Keratinocyte (primary cell): ENCODE results near the gene TNS1. TPM values are rescaled to one million over a fixed set of nuclear protein-coding genes. Genes with fewer than 3 reads are reported as not detected.

Experiments used
- DNase-seq: peaks from one replicate; pipeline ENCODE4 v3.0.0-alpha.2; 2011; ENCODE audit warnings: low read depth, missing footprints, low spot score
- FAIRE-seq: peaks from 2 replicates; lab custom pipeline; 2011; peaks lifted over from hg19 to GRCh38; lab: Jason Lieb, UNC
- H2AFZ ChIP-seq: 2 replicates; pipeline ENCODE4 v1.6.0; 2012; ENCODE audit warnings: low read length, control low read depth, inconsistent platforms; ENCODE audit not compliant: control insufficient read depth
- H3K27ac ChIP-seq: 2 replicates; pipeline ENCODE4 v1.5.1; 2011; ENCODE audit warnings: low read length; ENCODE audit not compliant: control insufficient read depth, insufficient read depth
- H3K27me3 ChIP-seq: 3 replicates; pipeline ENCODE4 v1.6.0; 2011; ENCODE audit warnings: low read length; ENCODE audit not compliant: control insufficient read depth, insufficient read depth; ENCODE audit errors: extremely low read depth
- H3K36me3 ChIP-seq, 2 experiments: 2 replicates in 1 of 2; 3 replicates in 1 of 2; pipeline ENCODE4 v1.5.1; 2011; ENCODE audit warnings: low read length in 2 of 2, mild to moderate bottlenecking in 1 of 2; ENCODE audit not compliant: control insufficient read depth in 2 of 2, insufficient read depth in 2 of 2; ENCODE audit errors: extremely low read depth in 1 of 2
- H3K4me1 ChIP-seq: 3 replicates; pipeline ENCODE4 v1.5.1; 2011; ENCODE audit warnings: low read length; ENCODE audit not compliant: control insufficient read depth, insufficient read depth; ENCODE audit errors: extremely low read depth
- H3K4me2 ChIP-seq: 3 replicates; pipeline ENCODE4 v1.6.0; 2011; ENCODE audit warnings: low read depth, low read length; ENCODE audit not compliant: control insufficient read depth, insufficient read depth; ENCODE audit errors: extremely low read depth
- H3K4me3 ChIP-seq, 3 experiments: fragments of 200-600 bp in 1 of 3; sonication (generic) in 1 of 3; 2 replicates in 2 of 3; 3 replicates in 1 of 3; pipeline ENCODE4 v1.5.1; 2011 to 2016; ENCODE audit warnings: low read length in 3 of 3, mild to moderate bottlenecking in 3 of 3, control low read depth in 2 of 3, inconsistent platforms in 1 of 3, low read depth in 1 of 3, mixed read lengths in 1 of 3, mixed run types in 1 of 3, moderate library complexity in 1 of 3; ENCODE audit not compliant: control insufficient read depth in 2 of 3, insufficient read depth in 2 of 3; ENCODE audit errors: extremely low read depth in 1 of 3
- H3K79me2 ChIP-seq: 2 replicates; pipeline ENCODE4 v1.6.0; 2012; ENCODE audit warnings: low read length; ENCODE audit not compliant: control insufficient read depth, insufficient read depth
- H3K9ac ChIP-seq: 3 replicates; pipeline ENCODE4 v1.6.0; 2011; ENCODE audit warnings: low read length; ENCODE audit not compliant: control insufficient read depth, insufficient read depth; ENCODE audit errors: extremely low read depth
- H3K9me1 ChIP-seq: 3 replicates; pipeline ENCODE4 v1.6.0; 2011; ENCODE audit warnings: low read length; ENCODE audit not compliant: control insufficient read depth, insufficient read depth; ENCODE audit errors: extremely low read depth
- H3K9me3 ChIP-seq: 2 replicates; pipeline ENCODE4 v1.5.1; 2012; ENCODE audit warnings: low read depth, low read length; ENCODE audit not compliant: control insufficient read depth
- H4K20me1 ChIP-seq: 3 replicates; pipeline ENCODE4 v1.6.0; 2011; ENCODE audit warnings: low read length; ENCODE audit not compliant: control insufficient read depth, insufficient read depth; ENCODE audit errors: extremely low read depth
- EZH2 ChIP-seq: IDR thresholded peaks from one replicate; pipeline ENCODE4 v1.6.1; 2012; ENCODE audit warnings: inconsistent platforms, mild to moderate bottlenecking, low read length, moderate library complexity
- dilution Hi-C: fragments of 300-500 bp; cut with MboI; formaldehyde crosslinking; loops from one replicate; pipeline ENCODE4 v1.7.0; 2020; ENCODE audit warnings: low sequenced_read_pairs; ENCODE audit not compliant: extremely low pct_ligation_motif_present
- polyA plus RNA-seq, 5 experiments: library from polyadenylated mRNA; depleted of rRNA in 3 of 5; stranded (reverse) in 3 of 5; stranded (forward) in 1 of 5; unstranded in 1 of 5; fragments of >200 nt; gene quantifications; 1 replicate in 1 of 5; 2 replicates in 3 of 5; 3 replicates in 1 of 5; pipeline versions ENCODE4 v1.2.1 to v1.2.3, GENCODE V29; 2011 to 2012; ENCODE audit warnings: missing spikeins in 2 of 5, low read depth in 1 of 5, low replicate concordance in 1 of 5
- TF ChIP-seq, protein P1 (sequence below), 3 experiments: IDR thresholded peaks in 1 of 3; conservative IDR thresholded peaks in 1 of 3; optimal IDR thresholded peaks in 1 of 3; 2 replicates in 2 of 3; 3 replicates in 1 of 3; pipeline versions ENCODE3 to v1.5.1; 2011; ENCODE audit warnings: low read length in 3 of 3, mild to moderate bottlenecking in 3 of 3, moderate library complexity in 2 of 3, control low read depth in 1 of 3, inconsistent platforms in 1 of 3; ENCODE audit not compliant: insufficient read depth in 2 of 3; ENCODE audit errors: extremely low read depth in 1 of 3

TNS1 gene
- polyA plus RNA-seq, 1 donor (not counting 4 experiments of a cell fraction or from before 2014, with no cell fraction given), result 2.5 TPM

DNA sequence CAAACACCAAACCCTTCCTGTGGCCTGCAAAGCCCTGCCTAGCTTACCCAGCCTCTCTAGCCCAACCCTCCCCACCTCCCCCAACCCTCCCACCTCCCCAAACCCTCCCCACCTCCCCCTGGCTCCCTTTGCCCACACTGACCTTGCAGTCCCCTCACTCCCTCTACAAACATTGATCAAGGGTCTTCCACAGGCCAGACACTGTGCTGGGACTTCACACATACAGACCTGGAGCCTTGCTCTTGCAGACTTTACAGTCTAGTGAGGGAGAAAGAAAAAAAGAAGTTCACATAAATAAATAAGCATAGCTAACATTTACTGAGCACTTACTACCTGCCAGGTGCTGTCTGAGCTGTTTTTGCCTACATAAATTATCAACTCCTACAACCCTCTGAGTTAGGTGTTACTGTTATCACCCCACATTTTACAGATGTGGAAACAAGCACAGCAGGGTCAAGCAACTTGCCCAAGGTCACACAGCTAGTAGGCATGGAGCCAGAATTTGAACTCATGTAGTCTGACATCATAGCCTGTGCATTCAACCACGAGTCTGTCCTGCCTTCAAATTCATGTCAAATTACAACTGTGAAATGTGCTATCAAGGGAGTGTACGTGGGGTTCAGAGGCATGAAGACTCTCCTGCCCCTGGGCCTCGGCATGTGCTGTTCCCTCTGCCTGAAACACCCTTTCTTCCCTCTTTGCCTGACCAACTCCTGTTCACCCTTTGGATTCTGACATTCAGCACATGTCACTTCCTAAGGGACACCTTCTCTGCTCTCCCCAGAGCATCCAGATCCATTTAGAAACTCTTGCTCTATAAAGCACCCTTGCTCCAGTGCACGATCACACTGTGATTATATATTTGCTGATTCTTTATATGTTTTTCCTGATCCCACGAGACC lies 209.9 kb downstream of the TNS1 start:
- FAIRE-seq (peak; percentile 52), DNase-seq (no peak)
- Histone ChIP-seq H3K9me3 (no peaks in the 10 kb centered on the region), H3K9me1 (no peaks in the 10 kb centered on the region), H3K79me2 (no peaks in the 10 kb centered on the region), H3K4me3 (no peak overlapping the region), H3K4me2 (no peak overlapping the region), H2AFZ (no peak overlapping the region), H3K9ac (no peak overlapping the region), H3K27ac (no peak overlapping the region), H3K27me3 (no peaks in the 10 kb centered on the region), H4K20me1 (peaks cover 4% of the 10 kb centered on the region), H3K36me3 (no peaks in the 10 kb centered on the region), H3K4me1 (peaks cover 11% of the 10 kb centered on the region)
- dilution Hi-C loops, result no loop called here
- no peak for TF ChIP-seq EZH2
- TF ChIP-seq, protein P1, sequence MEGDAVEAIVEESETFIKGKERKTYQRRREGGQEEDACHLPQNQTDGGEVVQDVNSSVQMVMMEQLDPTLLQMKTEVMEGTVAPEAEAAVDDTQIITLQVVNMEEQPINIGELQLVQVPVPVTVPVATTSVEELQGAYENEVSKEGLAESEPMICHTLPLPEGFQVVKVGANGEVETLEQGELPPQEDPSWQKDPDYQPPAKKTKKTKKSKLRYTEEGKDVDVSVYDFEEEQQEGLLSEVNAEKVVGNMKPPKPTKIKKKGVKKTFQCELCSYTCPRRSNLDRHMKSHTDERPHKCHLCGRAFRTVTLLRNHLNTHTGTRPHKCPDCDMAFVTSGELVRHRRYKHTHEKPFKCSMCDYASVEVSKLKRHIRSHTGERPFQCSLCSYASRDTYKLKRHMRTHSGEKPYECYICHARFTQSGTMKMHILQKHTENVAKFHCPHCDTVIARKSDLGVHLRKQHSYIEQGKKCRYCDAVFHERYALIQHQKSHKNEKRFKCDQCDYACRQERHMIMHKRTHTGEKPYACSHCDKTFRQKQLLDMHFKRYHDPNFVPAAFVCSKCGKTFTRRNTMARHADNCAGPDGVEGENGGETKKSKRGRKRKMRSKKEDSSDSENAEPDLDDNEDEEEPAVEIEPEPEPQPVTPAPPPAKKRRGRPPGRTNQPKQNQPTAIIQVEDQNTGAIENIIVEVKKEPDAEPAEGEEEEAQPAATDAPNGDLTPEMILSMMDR (optimal IDR thresholded peaks at IDR 0.05 in 1 of 3, IDR thresholded peaks at IDR 0.05 in 1 of 3, conservative IDR thresholded peaks at IDR 0.05 in 1 of 3; ENCODE audit: extremely low read depth in 1 of 3, insufficient read depth in 2 of 3, low read length in 3 of 3), result no peak

DNA sequence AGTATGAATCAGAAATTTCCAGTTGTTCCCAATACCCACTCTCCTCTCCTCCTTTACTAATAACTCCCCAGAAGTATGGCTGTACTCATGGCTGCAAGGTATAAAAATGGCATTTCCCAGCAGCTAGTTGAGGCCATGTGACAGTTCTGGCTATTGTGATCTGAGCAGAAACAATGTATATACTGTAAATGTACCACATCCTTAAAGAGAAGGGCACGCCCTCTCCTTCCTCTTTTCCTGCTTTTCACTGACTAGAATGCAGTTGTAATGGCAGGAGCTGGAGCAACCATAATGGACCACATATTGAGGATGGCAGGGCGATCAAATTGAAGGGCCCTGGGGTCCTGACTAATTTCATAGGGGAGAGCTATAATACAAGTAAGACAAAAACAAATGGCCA lies 211.2 kb downstream of the TNS1 start:
- Histone ChIP-seq H3K9ac (no peak overlapping the region), H3K4me3 (no peak overlapping the region), H3K27ac (no peak overlapping the region), H3K4me2 (no peak overlapping the region), H4K20me1 (no peaks in the 10 kb centered on the region), H3K79me2 (no peaks in the 10 kb centered on the region), H2AFZ (no peak overlapping the region), H3K4me1 (peaks cover 4% of the 10 kb centered on the region), H3K9me3 (no peaks in the 10 kb centered on the region), H3K36me3 (no peaks in the 10 kb centered on the region), H3K9me1 (no peaks in the 10 kb centered on the region), H3K27me3 (no peaks in the 10 kb centered on the region)
- FAIRE-seq, result no peak
- TF ChIP-seq, protein P1 (optimal IDR thresholded peaks at IDR 0.05 in 1 of 3, IDR thresholded peaks at IDR 0.05 in 1 of 3, conservative IDR thresholded peaks at IDR 0.05 in 1 of 3; ENCODE audit: extremely low read depth in 1 of 3, insufficient read depth in 2 of 3, low read length in 3 of 3), result no peak
- TF ChIP-seq EZH2, result no peak
- dilution Hi-C loops, result no loop called here
- DNase-seq, result no peak
